Tibial nerve (tissue), 4 donors: ENCODE data around the gene BCR.

Source experiments
- CTCF ChIP-seq, 5 experiments: fragments of 200-600 bp in 3 of 5; fragments of 450-650 bp in 2 of 5; sonication (generic) in 3 of 5; IDR thresholded peaks; one replicate each; pipeline ENCODE4 v1.5.1; 2016 to 2019; ENCODE audit warnings: antibody characterized with exemption in 5 of 5, mild to moderate bottlenecking in 3 of 5, moderate library complexity in 2 of 5
- EP300 ChIP-seq, 2 donors: sonication (generic); formaldehyde crosslinking; IDR thresholded peaks; one replicate each; pipeline ENCODE4 v1.6.1; 2017; ENCODE audit warnings: antibody characterized with exemption in 2 of 2, mild to moderate bottlenecking in 1 of 2
- POLR2A ChIP-seq, 2 donors: fragments of 450-650 bp; IDR thresholded peaks; one replicate each; pipeline ENCODE4 v1.6.1; 2017; ENCODE audit warnings: antibody characterized with exemption in 2 of 2, mild to moderate bottlenecking in 2 of 2, moderate library complexity in 2 of 2

- no peak for TF ChIP-seq POLR2A (IDR thresholded peaks at IDR 0.05)
- no peak for TF ChIP-seq CTCF (IDR thresholded peaks at IDR 0.05)
- no peak for TF ChIP-seq EP300 (IDR thresholded peaks at IDR 0.05)
Observed at GRCh38 chr22:23204541-23205157, 24.3 kb downstream of the BCR start.
